ENCODE results near the gene NR2C2. TPM values are rescaled to one million over a fixed set of nuclear protein-coding genes. Genes with fewer than 3 reads are reported as not detected.

Gene NR2C2
- total and polyA plus RNA-seq, 8 donors: 37.7 to 65.4 (median 55.8) TPM

DNA sequence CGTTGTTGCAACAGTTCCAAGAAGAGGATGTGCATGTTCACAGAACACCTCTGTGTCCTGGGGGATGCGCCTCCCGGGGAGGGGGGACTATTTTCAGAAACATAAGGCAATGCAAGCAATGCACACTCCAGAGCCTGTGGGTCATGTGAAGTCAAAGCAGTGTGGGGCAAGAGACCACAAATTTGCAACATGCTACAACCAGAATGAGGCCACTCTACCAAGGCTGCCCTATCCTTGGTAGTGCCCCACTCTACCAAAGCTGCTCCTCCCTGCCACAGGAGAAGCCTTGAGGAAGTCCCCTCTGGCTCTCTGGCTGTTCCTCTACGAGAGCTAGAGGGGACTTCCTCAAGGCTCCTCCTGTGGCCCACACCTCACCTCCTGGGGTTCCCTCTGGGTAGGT lies 8.4 kb upstream of the NR2C2 start:
- Histone ChIP-seq H3K9me3 (no peaks in the 10 kb centered on the region), H3K27ac (no peak overlapping the region), H3K27me3 (no peaks in the 10 kb centered on the region), H3K4me3 (no peak overlapping the region), H3K4me1 (no peaks in the 10 kb centered on the region), H3K36me3 (peaks cover 0 to 14% of the 10 kb centered on the region in 2 donors)
- intact Hi-C loops (cut with DNase I): no loop called here
- ATAC-seq (no peak), DNase-seq (no peak)
- no peak for TF ChIP-seq CTCF (IDR thresholded peaks at IDR 0.05)

DNA sequence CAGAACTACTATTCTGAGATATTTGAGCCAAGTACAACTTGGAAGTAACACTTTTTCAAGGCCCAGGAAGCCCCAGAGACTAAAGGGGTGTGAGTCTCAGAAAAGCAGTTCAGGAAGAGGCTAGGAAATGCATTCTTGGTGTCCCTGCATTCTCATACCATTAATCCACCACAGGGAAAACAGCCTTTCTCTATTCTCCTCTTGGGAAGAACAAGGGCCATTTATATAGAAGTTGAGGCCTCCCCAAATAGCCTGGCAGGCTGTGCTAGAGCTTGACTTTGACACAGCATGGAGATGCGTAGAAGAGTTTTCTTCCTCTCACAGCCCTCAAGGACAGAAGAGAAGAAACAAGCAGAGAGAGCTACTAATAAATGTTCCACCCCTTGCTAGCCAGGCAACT lies 5.5 kb upstream of the NR2C2 start:
- no peak for DNase-seq
- intact Hi-C loops (cut with DNase I): no loop called here
- Histone ChIP-seq H3K36me3 (peaks cover 0 to 28% of the 10 kb centered on the region in 2 donors), H3K27me3 (no peaks in the 10 kb centered on the region), H3K27ac (no peak overlapping the region), H3K9me3 (no peaks in the 10 kb centered on the region), H3K4me3 (no peak overlapping the region), H3K4me1 (peaks cover 8 to 19% of the 10 kb centered on the region in 2 donors)
- no peak for ATAC-seq
- TF ChIP-seq CTCF (IDR thresholded peaks at IDR 0.05): no peak

GRCh38 chr3:14943042-14943441 lies 4.3 kb upstream of the NR2C2 start:
- Histone ChIP-seq H3K27ac (no peak overlapping the region), H3K4me1 (peaks cover 8 to 19% of the 10 kb centered on the region in 2 donors), H3K27me3 (no peaks in the 10 kb centered on the region), H3K9me3 (no peaks in the 10 kb centered on the region), H3K36me3 (peaks cover 0 to 28% of the 10 kb centered on the region in 2 donors), H3K4me3 (no peak overlapping the region)
- DNase-seq (no peak), ATAC-seq (no peak)
- no peak for TF ChIP-seq CTCF (IDR thresholded peaks at IDR 0.05)
- intact Hi-C loops (cut with DNase I): no loop called here

DNA sequence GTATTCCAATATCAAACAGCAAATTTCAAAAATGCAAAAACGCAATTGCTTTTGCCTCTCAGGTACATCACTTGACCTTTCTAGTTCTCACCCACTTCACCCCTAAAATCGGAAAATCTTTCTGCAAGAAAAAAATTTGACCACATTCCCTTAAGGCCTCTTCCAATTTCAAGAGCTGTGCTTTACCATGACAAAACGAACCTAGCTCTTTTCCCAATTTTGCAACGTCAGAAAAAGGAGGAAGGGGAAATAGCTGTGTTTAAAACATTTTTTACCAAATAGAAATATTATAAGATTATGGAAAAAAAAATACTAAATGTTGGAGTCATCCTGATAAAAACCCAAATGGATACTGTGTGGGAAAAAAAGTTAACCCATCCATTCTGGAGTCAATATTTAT lies 1.1 kb upstream of the NR2C2 start:
- Histone ChIP-seq H3K27me3 (no peaks in the 10 kb centered on the region), H3K27ac (peak overlapping the region; percentile 97 to 99), H3K4me1 (peaks cover 16 to 39% of the 10 kb centered on the region in 2 donors), H3K4me3 (peak overlapping the region in 1 of 2 donors; percentile 81), H3K9me3 (no peaks in the 10 kb centered on the region), H3K36me3 (peaks cover 0 to 28% of the 10 kb centered on the region in 2 donors)
- DNase-seq (no peak), ATAC-seq (no peak)
- no peak for TF ChIP-seq CTCF (IDR thresholded peaks at IDR 0.05)
- intact Hi-C loops (cut with DNase I): no loop called here

- DNase-seq: peak in 2 of 4 donors; percentile 32 to 33
- ATAC-seq: no peak
- peaks cover 16 to 39% of the 10 kb centered on the region in 2 donors for H3K4me1 ChIP-seq
- H3K36me3 ChIP-seq: peaks cover 0 to 28% of the 10 kb centered on the region in 2 donors
- H3K9me3 ChIP-seq: no peaks in the 10 kb centered on the region
- TF ChIP-seq CTCF (IDR thresholded peaks at IDR 0.05): no peak
- H3K4me3 ChIP-seq: peak overlapping the region; percentile 81
- H3K27me3 ChIP-seq: no peaks in the 10 kb centered on the region
- intact Hi-C loops (cut with DNase I): no loop called here
- H3K27ac ChIP-seq: peak overlapping the region; percentile 97 to 99
These were observed 664 bp upstream of the NR2C2 start for GRCh38 chr3:14946739-14947099.
